ENCODE measurements around the gene EFCAB13. TPM values are rescaled to one million over a fixed set of nuclear protein-coding genes. Genes with fewer than 3 reads are reported as not detected.

The EFCAB13 gene
- total and polyA plus RNA-seq, 2 of the 4 experiments (the other 2 are of a cell fraction), result 0.77 to 1.4 TPM

- BruUV-seq (replicated peaks), result no TSS peak
- H3K4me3 ChIP-seq (ENCODE audit: insufficient read depth, low read depth, low read length), result no peak overlapping the region
- no peak overlapping the region; the same call in 1 of the 2 replicates for H3K23ac ChIP-seq (ENCODE audit: low read depth, low read length)
- ChIA-PET POLR2A (ENCODE audit: unreplicated experiment) (no interaction called here), CTCF (interaction anchor here (1.2 kb wide), 1 partner anchor 12 kb away, joined by 3 read pairs; no protein-coding TSS in a partner anchor)
- peaks cover 9% of the 10 kb centered on the region for H3K4me1 ChIP-seq (ENCODE audit: control insufficient read depth, insufficient read depth, low read length)
- no peaks in the 10 kb centered on the region for H3K27me3 ChIP-seq (ENCODE audit: control insufficient read depth, insufficient read depth, low read length)
- peak overlapping the region; percentile 64; the same call in 1 of the 2 replicates for H2AK5ac ChIP-seq (ENCODE audit: low read depth, low read length)
- no peak overlapping the region for H2AK9ac ChIP-seq (replicated peaks; ENCODE audit: low read depth, low read length, poor library complexity)
- peak overlapping the region; percentile 21; the same call in 1 of the 3 replicates for H2BK15ac ChIP-seq (ENCODE audit: low read depth, low read length)
- H2BK5ac ChIP-seq (ENCODE audit: low read depth, low read length, poor library complexity, severe bottlenecking), result no peak overlapping the region
- H4K91ac ChIP-seq (ENCODE audit: insufficient read depth, low read depth, low read length), result no peak overlapping the region
- no peak overlapping the region for H2BK120ac ChIP-seq (ENCODE audit: low read depth, low read length)
- H3K4me2 ChIP-seq (ENCODE audit: low read depth, low read length), result no peak overlapping the region
- H2AFZ ChIP-seq (replicated peaks; ENCODE audit: low read length, poor library complexity), result no peak overlapping the region
- no peaks in the 10 kb centered on the region for H4K20me1 ChIP-seq (ENCODE audit: insufficient read depth, low read length)
- no peak overlapping the region for H3K9ac ChIP-seq (ENCODE audit: low read depth, low read length)
- intact Hi-C loops (cut with micrococcal nuclease), result no loop called here
- no peak overlapping the region for H4K8ac ChIP-seq (ENCODE audit: low read depth in 2 of 2, low read length in 2 of 2)
- TF ChIP-seq MXI1 (IDR thresholded peaks at IDR 0.05; ENCODE audit: borderline replicate concordance, low read depth, low read length) (no peak), SMC3 (IDR thresholded peaks at IDR 0.05; ENCODE audit: low read depth, low read length) (no peak), RFX5 (IDR thresholded peaks at IDR 0.05; ENCODE audit: low read depth, low read length) (no peak), BHLHE40 (IDR thresholded peaks at IDR 0.05; ENCODE audit: low read depth, low read length) (no peak), RCOR1 (IDR thresholded peaks at IDR 0.05; ENCODE audit: insufficient replicate concordance, low read length) (no peak), MAZ (IDR thresholded peaks at IDR 0.05; ENCODE audit: borderline replicate concordance, low read depth, low read length) (no peak), NFE2L2 (IDR thresholded peaks at IDR 0.05; ENCODE audit: low read depth, low read length) (no peak), FOS (IDR thresholded peaks at IDR 0.05; ENCODE audit: low read depth, low read length) (no peak), CTCF (conservative IDR thresholded peaks at IDR 0.05; ENCODE audit: low read depth, low read length) (no peak), MAFK (IDR thresholded peaks at IDR 0.05; ENCODE audit: low read depth, low read length) (no peak), RAD21 (IDR thresholded peaks at IDR 0.05; ENCODE audit: low read length) (no peak), POLR2A (IDR thresholded peaks at IDR 0.05; ENCODE audit: low read depth, low read length) (no peak), CHD1 (IDR thresholded peaks at IDR 0.05; ENCODE audit: low read depth, low read length) (no peak), ELK1 (IDR thresholded peaks at IDR 0.05; ENCODE audit: borderline replicate concordance, low read depth, low read length) (no peak), USF2 (IDR thresholded peaks at IDR 0.05; ENCODE audit: low read depth, low read length) (no peak), CEBPB (IDR thresholded peaks at IDR 0.05; ENCODE audit: low read depth, low read length) (no peak)
- ATAC-seq (ENCODE audit: low read depth) (no peak), DNase-seq (no peak)
- peaks cover 12% of the 10 kb centered on the region for H3K9me1 ChIP-seq (ENCODE audit: insufficient read depth, low read length)
- no peaks in the 10 kb centered on the region for H3K9me3 ChIP-seq (ENCODE audit: control insufficient read depth, insufficient read depth, low read length)
- H3K14ac ChIP-seq (replicated peaks; ENCODE audit: low read depth, low read length), result no peak overlapping the region
- no peak overlapping the region for H3K27ac ChIP-seq (ENCODE audit: insufficient read depth, low read length)
- dilution Hi-C loops (cut with HindIII; ENCODE audit: low sequenced_read_pairs, unreplicated experiment), result no loop called here
- no CpG with 5 or more reads among the region's 4 CpGs for WGBS, 2 experiments (ENCODE audit: extremely low coverage in 2 of 2, insufficient read length in 1 of 2)
- no peak overlapping the region for H4K5ac ChIP-seq (ENCODE audit: low read depth, low read length)
- H3K56ac ChIP-seq (ENCODE audit: extremely low read depth, insufficient read depth, low read length), result no peak overlapping the region
- no peak overlapping the region for H3K18ac ChIP-seq (ENCODE audit: low read depth, low read length)
- peaks cover 0 to 9% of the 10 kb centered on the region in 2 experiments; a peak in 1 of 4 replicates for H3K79me1 ChIP-seq (ENCODE audit: low read depth in 1 of 2, low read length in 2 of 2)
- in situ Hi-C loops (cut with MboI; ENCODE audit: low sequenced_read_pairs), result no loop called here
- H3K4ac ChIP-seq (ENCODE audit: low read depth, low read length), result 0 out of 2 replicates have a peak overlapping the region, but pooled peaks have one; percentile 1
- H2BK20ac ChIP-seq (ENCODE audit: low read depth, low read length), result no peak overlapping the region
- H3K36me3 ChIP-seq (ENCODE audit: control insufficient read depth, insufficient read depth, low read length), result peaks cover 49% of the 10 kb centered on the region
These were observed 36.7 kb upstream of the EFCAB13 start for GRCh38 chr17:47287068-47287467.

Measured in IMR-90 (cell line).